HUES64 (cell line): ENCODE measurements around the gene HOXD10.

Experiments used
- H3K27ac ChIP-seq: 2 replicates; pipeline ENCODE4 v1.7.0; 2013; ENCODE audit warnings: low read depth, low read length, inconsistent platforms
- H3K27me3 ChIP-seq: 2 replicates; pipeline ENCODE4 v1.6.1; 2013; ENCODE audit warnings: mild to moderate bottlenecking, low read length; ENCODE audit not compliant: insufficient read depth
- H3K36me3 ChIP-seq: 2 replicates; pipeline ENCODE4 v1.6.1; 2013; ENCODE audit warnings: mild to moderate bottlenecking, low read length; ENCODE audit not compliant: insufficient read depth
- H3K4me1 ChIP-seq: 2 replicates; pipeline ENCODE4 v1.6.1; 2013; ENCODE audit warnings: mild to moderate bottlenecking, low read length, moderate library complexity; ENCODE audit not compliant: insufficient read depth
- H3K4me3 ChIP-seq: 2 replicates; pipeline ENCODE4 v1.5.1; 2013; ENCODE audit warnings: mild to moderate bottlenecking, low read length, moderate library complexity
- H3K9ac ChIP-seq: 2 replicates; pipeline ENCODE4 v1.6.1; 2013; ENCODE audit warnings: mild to moderate bottlenecking, low read depth, low read length
- H3K9me3 ChIP-seq: 2 replicates; pipeline ENCODE4 v1.6.1; 2013; ENCODE audit warnings: low read depth, low read length; ENCODE audit not compliant: insufficient read depth
- WGBS: fragments of 150-250, 120-280 bp; methylation state at CpG from one replicate; pipeline ENCODE4 v1.1.7; 2013; ENCODE audit warnings: missing lambda C conversion rate; 5-methylcytosine and 5-hydroxymethylcytosine counted together

Gene HOXD10

DNA sequence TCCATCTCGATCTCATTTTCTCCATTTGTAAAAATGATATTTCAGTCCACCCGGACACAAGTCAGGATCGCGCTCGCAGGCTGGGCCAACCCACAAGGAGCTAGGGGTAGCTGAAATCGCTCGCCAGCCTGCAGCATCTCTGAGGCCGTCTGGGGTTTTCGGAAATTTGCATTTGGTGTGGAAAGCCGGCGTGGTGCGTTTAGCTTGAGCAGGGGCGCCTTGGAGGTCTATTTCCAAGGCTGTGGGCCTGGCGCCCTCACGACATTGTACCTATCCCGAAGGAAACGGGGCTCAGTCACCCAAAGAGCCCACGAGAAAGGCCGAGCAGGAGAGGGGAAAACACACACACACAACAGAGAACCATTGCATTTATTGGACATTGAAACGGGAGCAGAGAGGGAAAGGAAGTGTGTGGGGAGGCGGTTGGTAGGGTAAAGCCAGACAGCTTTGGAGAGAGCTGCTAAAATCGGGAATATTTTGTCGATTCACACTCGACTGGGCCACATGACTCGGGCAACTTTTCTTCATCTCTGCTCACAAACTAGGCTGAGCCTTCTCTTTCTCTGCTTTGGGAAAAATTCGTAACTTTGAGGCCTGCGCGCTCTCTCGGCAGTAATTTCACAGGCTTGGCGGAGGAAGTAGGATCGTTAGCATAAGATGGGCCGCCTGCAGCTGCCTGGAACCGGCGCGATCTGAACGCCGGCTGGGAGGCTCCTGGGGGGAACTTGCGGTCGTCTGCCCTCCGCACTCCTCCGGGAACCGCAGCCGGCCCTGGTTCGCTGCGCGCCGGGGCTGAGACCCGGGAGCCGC lies 11.8 kb downstream of the HOXD10 start:
- Histone ChIP-seq H3K27ac (no peak overlapping the region), H3K36me3 (no peaks in the 10 kb centered on the region)
- 3% methylated on average over 49 of the region's 49 CpGs for WGBS

DNA sequence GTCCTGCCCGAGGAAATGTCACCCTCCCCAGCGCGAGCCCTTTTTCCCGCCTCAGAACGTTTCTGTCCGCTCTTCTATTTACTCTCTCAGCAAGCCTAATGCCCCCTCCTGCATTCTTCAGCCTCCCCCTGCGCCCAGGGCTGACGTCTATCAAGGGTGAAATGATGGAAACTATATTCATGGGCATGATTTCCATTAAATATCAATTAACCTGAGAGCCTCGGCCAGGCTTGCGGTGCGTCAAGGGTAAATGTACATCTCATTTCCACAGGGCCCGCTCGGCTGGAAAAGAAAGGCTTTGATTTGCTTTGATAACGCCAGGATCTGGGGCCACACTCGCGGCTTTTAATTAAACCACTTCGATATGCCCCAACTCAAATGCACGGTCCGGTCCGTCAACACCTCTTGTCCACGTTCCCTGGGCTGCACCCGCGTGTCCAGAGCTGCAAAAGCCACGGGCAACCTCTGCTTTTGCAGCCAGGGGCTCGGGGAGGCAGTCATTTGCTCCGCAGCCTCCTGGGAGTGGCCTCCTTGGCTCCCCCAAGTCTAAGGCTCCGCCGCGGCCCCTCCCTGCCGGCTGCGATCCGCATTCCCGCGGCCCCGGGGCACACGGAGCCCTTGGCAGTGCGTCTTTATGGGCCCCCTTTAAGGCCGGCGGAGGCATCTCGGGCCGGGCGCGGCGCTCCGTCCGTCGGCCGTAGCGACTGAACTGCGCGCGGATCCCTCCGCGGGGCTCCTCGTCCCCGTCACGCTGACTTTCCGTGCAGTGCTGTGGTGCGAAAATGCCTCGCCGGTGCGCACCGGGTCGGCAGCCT lies 12.6 kb downstream of the HOXD10 start, which contains the start of gene HOXD8:
HOXD8 (plus strand) TSS at position 724 of the 815 bp plus-strand sequence. CDS start 662 bp downstream, outside the sequence.
- Histone ChIP-seq H3K27me3 (peaks cover 100% of the 10 kb centered on the region), H3K9ac (no peak within 1 kb of the TSS), H3K4me1 (peaks cover 16% of the 10 kb centered on the region; the same call in 1 of the 2 replicates), H3K4me3 (peak within 1 kb of the TSS; percentile 14; the same call in 1 of the 2 replicates), H3K36me3 (no peaks in the 10 kb centered on the region), H3K27ac (no peak within 1 kb of the TSS), H3K9me3 (no peaks in the 10 kb centered on the region)
- WGBS: under 1% methylated on average over 61 of the region's 64 CpGs

More for the DNA sequence above, 11.8 kb downstream of the HOXD10 start:
- H3K9me3 ChIP-seq: no peaks in the 10 kb centered on the region
- no peak overlapping the region for H3K9ac ChIP-seq
- H3K27me3 ChIP-seq: peaks cover 100% of the 10 kb centered on the region
- H3K4me1 ChIP-seq: peaks cover 16% of the 10 kb centered on the region; the same call in 1 of the 2 replicates
- H3K4me3 ChIP-seq: peak overlapping the region; percentile 14; the same call in 1 of the 2 replicates

- Histone ChIP-seq H3K36me3 (no peaks in the 10 kb centered on the region), H3K27ac (no peak overlapping the region), H3K27me3 (peaks cover 100% of the 10 kb centered on the region), H3K4me1 (peaks cover 16% of the 10 kb centered on the region; the same call in 1 of the 2 replicates), H3K9ac (no peak overlapping the region), H3K9me3 (no peaks in the 10 kb centered on the region), H3K4me3 (no peak overlapping the region)
- WGBS: under 1% methylated on average over 43 of the region's 43 CpGs
These were observed 13.2 kb downstream of the HOXD10 start for GRCh38 chr2:176129813-176130146.

- H3K4me1 ChIP-seq: peaks cover 16% of the 10 kb centered on the region; the same call in 1 of the 2 replicates
- peaks cover 100% of the 10 kb centered on the region for H3K27me3 ChIP-seq
- no peak overlapping the region for H3K9ac ChIP-seq
- WGBS: under 1% methylated on average over 100 of the region's 100 CpGs
- no peaks in the 10 kb centered on the region for H3K36me3 ChIP-seq
- H3K9me3 ChIP-seq: no peaks in the 10 kb centered on the region
- no peak overlapping the region for H3K4me3 ChIP-seq
- no peak overlapping the region for H3K27ac ChIP-seq
These were observed 13.8 kb downstream of the HOXD10 start for GRCh38 chr2:176130147-176130956.

GRCh38 chr2:176130957-176131847 lies 14.6 kb downstream of the HOXD10 start:
- no peaks in the 10 kb centered on the region for H3K36me3 ChIP-seq
- no peak overlapping the region for H3K9ac ChIP-seq
- peaks cover 16% of the 10 kb centered on the region; the same call in 1 of the 2 replicates for H3K4me1 ChIP-seq
- no peak overlapping the region for H3K4me3 ChIP-seq
- 21% methylated on average over 11 of the region's 15 CpGs for WGBS
- no peaks in the 10 kb centered on the region for H3K9me3 ChIP-seq
- no peak overlapping the region for H3K27ac ChIP-seq
- peaks cover 100% of the 10 kb centered on the region for H3K27me3 ChIP-seq

DNA sequence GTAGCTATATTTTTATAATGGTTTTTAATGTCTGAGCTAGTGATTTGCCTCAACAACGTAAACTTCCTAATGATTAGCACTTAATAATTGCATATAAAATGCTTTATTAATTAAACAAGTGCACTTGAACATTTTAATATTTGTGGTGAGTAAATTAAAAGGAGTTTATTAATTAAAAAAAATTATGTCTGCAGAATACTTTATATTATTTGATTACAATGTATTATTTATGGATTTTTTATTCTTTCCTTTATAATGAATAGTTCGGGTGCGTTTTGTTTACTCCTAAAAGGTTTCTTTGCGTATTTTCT lies 15.2 kb downstream of the HOXD10 start:
- Histone ChIP-seq H3K36me3 (no peaks in the 10 kb centered on the region), H3K9ac (no peak overlapping the region), H3K27ac (no peak overlapping the region), H3K4me1 (peaks cover 16% of the 10 kb centered on the region; the same call in 1 of the 2 replicates), H3K9me3 (no peaks in the 10 kb centered on the region), H3K4me3 (no peak overlapping the region), H3K27me3 (peaks cover 100% of the 10 kb centered on the region)
- 26% methylated on average over 3 of the region's 4 CpGs for WGBS

GRCh38 chr2:176132205-176133171 lies 15.9 kb downstream of the HOXD10 start:
- H3K27me3 ChIP-seq: peaks cover 100% of the 10 kb centered on the region
- no peak overlapping the region for H3K4me3 ChIP-seq
- no peak overlapping the region for H3K9ac ChIP-seq
- peaks cover 16% of the 10 kb centered on the region; the same call in 1 of the 2 replicates for H3K4me1 ChIP-seq
- no peaks in the 10 kb centered on the region for H3K36me3 ChIP-seq
- no peaks in the 10 kb centered on the region for H3K9me3 ChIP-seq
- 2% methylated on average over 32 of the region's 33 CpGs for WGBS
- H3K27ac ChIP-seq: no peak overlapping the region

- Histone ChIP-seq H3K9me3 (no peaks in the 10 kb centered on the region), H3K4me3 (no peak overlapping the region), H3K9ac (no peak overlapping the region), H3K27ac (no peak overlapping the region), H3K27me3 (peaks cover 100% of the 10 kb centered on the region), H3K4me1 (peaks cover 10% of the 10 kb centered on the region; the same call in 1 of the 2 replicates), H3K36me3 (no peaks in the 10 kb centered on the region)
These were observed 16.8 kb downstream of the HOXD10 start for GRCh38 chr2:176133389-176133788.

- Histone ChIP-seq H3K27ac (no peak overlapping the region), H3K4me1 (peaks cover 6% of the 10 kb centered on the region; the same call in 1 of the 2 replicates), H3K4me3 (no peak overlapping the region), H3K36me3 (no peaks in the 10 kb centered on the region), H3K9ac (no peak overlapping the region), H3K9me3 (no peaks in the 10 kb centered on the region), H3K27me3 (peaks cover 100% of the 10 kb centered on the region)
- 9% methylated on average over 4 of the region's 4 CpGs for WGBS
These were observed 17.5 kb downstream of the HOXD10 start for GRCh38 chr2:176134035-176134434.
